H9 (cell line): Measurements from ENCODE around the gene CALN1. TPM values are rescaled to one million over a fixed set of nuclear protein-coding genes. Genes with fewer than 3 reads are reported as not detected.

ENCODE experiments used
- DNase-seq: peaks from one replicate; pipeline ENCODE4 v3.0.0-alpha.2; 2017
- H2AFZ ChIP-seq: one replicate; pipeline ENCODE4 v1.6.1; 2013; ENCODE audit warnings: mild to moderate bottlenecking, low read length, control low read depth, moderate library complexity
- H2AK5ac ChIP-seq: 2 replicates; pipeline ENCODE4 v1.6.1; 2013; ENCODE audit warnings: low read length, control low read depth, mixed read lengths; ENCODE audit not compliant: insufficient read length
- H2BK120ac ChIP-seq: one replicate; pipeline ENCODE4 v1.6.1; 2013; ENCODE audit warnings: low read depth, mild to moderate bottlenecking, low read length, control low read depth, inconsistent platforms; ENCODE audit not compliant: poor library complexity, severe bottlenecking
- H2BK12ac ChIP-seq: 2 replicates; pipeline ENCODE4 v1.6.1; 2013; ENCODE audit warnings: low read length, control low read depth, mixed read lengths, low read depth; ENCODE audit not compliant: insufficient read length
- H2BK15ac ChIP-seq: 2 replicates; pipeline ENCODE4 v1.6.1; 2013; ENCODE audit warnings: low read depth, low read length, control low read depth
- H2BK20ac ChIP-seq: one replicate; pipeline ENCODE4 v1.6.1; 2013; ENCODE audit warnings: low read depth, mild to moderate bottlenecking, low read length, control low read depth, inconsistent platforms; ENCODE audit not compliant: poor library complexity, severe bottlenecking
- H2BK5ac ChIP-seq: 2 replicates; pipeline ENCODE4 v1.6.1; 2013; ENCODE audit warnings: low read length, control low read depth, mixed read lengths; ENCODE audit not compliant: insufficient read length
- H3K14ac ChIP-seq: 2 replicates; pipeline ENCODE4 v1.6.1; 2013; ENCODE audit warnings: low read length, control low read depth; ENCODE audit not compliant: insufficient read depth
- H3K18ac ChIP-seq: 2 replicates; pipeline ENCODE4 v1.6.1; 2013; ENCODE audit warnings: low read depth, mild to moderate bottlenecking, mixed read lengths, low read length, control low read depth; ENCODE audit not compliant: insufficient read length
- H3K23ac ChIP-seq: 2 replicates; pipeline ENCODE4 v1.6.1; 2013; ENCODE audit warnings: low read length, control low read depth, mixed read lengths, low read depth; ENCODE audit not compliant: insufficient read length
- H3K23me2 ChIP-seq: 2 replicates; pipeline ENCODE4 v1.6.1; 2013; ENCODE audit warnings: low read depth, mild to moderate bottlenecking, mixed read lengths, low read length, control low read depth; ENCODE audit not compliant: insufficient read length, poor library complexity, severe bottlenecking
- H3K27ac ChIP-seq: 2 replicates; pipeline ENCODE4 v1.5.1; 2013; ENCODE audit warnings: low read length, control low read depth, mixed read lengths, low read depth; ENCODE audit not compliant: insufficient read length
- H3K27me3 ChIP-seq: 2 replicates; pipeline ENCODE4 v1.6.1; 2013; ENCODE audit warnings: low read length, control low read depth, inconsistent platforms; ENCODE audit not compliant: insufficient read depth
- H3K4ac ChIP-seq: 2 replicates; pipeline ENCODE4 v1.6.1; 2013; ENCODE audit warnings: low read depth, mild to moderate bottlenecking, control low read depth, inconsistent platforms, low read length, moderate library complexity
- H3K4me1 ChIP-seq: 2 replicates; pipeline ENCODE4 v1.6.1; 2013; ENCODE audit warnings: low read length, control low read depth, inconsistent platforms; ENCODE audit not compliant: insufficient read depth
- H3K4me2 ChIP-seq: 2 replicates; pipeline ENCODE4 v1.6.1; 2013; ENCODE audit warnings: low read length, control low read depth, mixed read lengths; ENCODE audit not compliant: insufficient read length, insufficient read depth
- H3K56ac ChIP-seq: 2 replicates; pipeline ENCODE4 v1.6.1; 2013; ENCODE audit warnings: low read depth, mild to moderate bottlenecking, mixed read lengths, low read length, control low read depth; ENCODE audit not compliant: insufficient read length
- H3K79me1 ChIP-seq: 2 replicates; pipeline ENCODE4 v1.6.1; 2013; ENCODE audit warnings: low read depth, mild to moderate bottlenecking, moderate library complexity, low read length, control low read depth, inconsistent platforms; ENCODE audit not compliant: insufficient read depth, poor library complexity, severe bottlenecking
- H3K79me2 ChIP-seq: 2 replicates; pipeline ENCODE4 v1.6.1; 2013; ENCODE audit warnings: low read length, control low read depth, inconsistent platforms; ENCODE audit not compliant: insufficient read depth
- H3K9ac ChIP-seq: 2 replicates; pipeline ENCODE4 v1.6.1; 2013; ENCODE audit warnings: low read length, control low read depth, mixed read lengths; ENCODE audit not compliant: insufficient read length; ENCODE audit errors: extremely low read depth
- H3K9me3 ChIP-seq: one replicate; pipeline ENCODE4 v1.6.1; 2013; ENCODE audit warnings: low read depth, low read length, inconsistent platforms; ENCODE audit not compliant: control insufficient read depth
- H3T11ph ChIP-seq: one replicate; pipeline ENCODE4 v1.6.1; 2013; ENCODE audit warnings: mild to moderate bottlenecking, low read length, control low read depth, inconsistent platforms
- H4K20me1 ChIP-seq: one replicate; pipeline ENCODE4 v1.6.1; 2013; ENCODE audit not compliant: control insufficient read depth, insufficient read length, insufficient read depth
- H4K5ac ChIP-seq: 2 replicates; pipeline ENCODE4 v1.6.1; 2013; ENCODE audit warnings: low read depth, mild to moderate bottlenecking, mixed read lengths, low read length, control low read depth; ENCODE audit not compliant: insufficient read length
- H4K8ac ChIP-seq: replicated peaks from 2 replicates; pipeline ENCODE4 v1.6.1; 2013; ENCODE audit warnings: low read length, control low read depth, mixed read lengths, low read depth; ENCODE audit not compliant: insufficient read length
- H4K91ac ChIP-seq: 2 replicates; pipeline ENCODE4 v1.6.1; 2013; ENCODE audit warnings: low read depth, mild to moderate bottlenecking, moderate library complexity, mixed read lengths, low read length, control low read depth; ENCODE audit not compliant: insufficient read length
- H3K27ac Mint-ChIP-seq, 3 experiments: 2 replicates in 2 of 3; 3 replicates in 1 of 3; pipeline ENCODE4 v1.8.0; 2020 to 2021; ENCODE audit warnings: mixed read lengths in 3 of 3, mild to moderate bottlenecking in 1 of 3, moderate library complexity in 1 of 3
- H3K27me3 Mint-ChIP-seq: 2 replicates; pipeline ENCODE4 v1.8.0; 2021; ENCODE audit warnings: low read depth, mild to moderate bottlenecking, moderate library complexity, mixed read lengths
- H3K36me3 Mint-ChIP-seq, 3 experiments: 2 replicates in 2 of 3; 3 replicates in 1 of 3; pipeline ENCODE4 v1.8.0; 2020 to 2021; ENCODE audit warnings: low read depth in 3 of 3, mixed read lengths in 3 of 3; ENCODE audit not compliant: insufficient read depth in 1 of 3
- H3K4me1 Mint-ChIP-seq, 2 experiments: 2 replicates each; pipeline ENCODE4 v1.8.0; 2020; ENCODE audit warnings: mixed read lengths in 2 of 2
- H3K4me3 Mint-ChIP-seq, 2 experiments: 2 replicates in 1 of 2; 3 replicates in 1 of 2; pipeline ENCODE4 v1.8.0; 2020 to 2021; ENCODE audit warnings: mild to moderate bottlenecking in 2 of 2, mixed read lengths in 2 of 2, moderate library complexity in 1 of 2
- H3K9me3 Mint-ChIP-seq, 2 experiments: 2 replicates in 1 of 2; 3 replicates in 1 of 2; pipeline ENCODE4 v1.8.0; 2020; ENCODE audit warnings: mild to moderate bottlenecking in 2 of 2, mixed read lengths in 2 of 2, moderate library complexity in 1 of 2
- CTCF ChIP-seq: fragments of 200-600 bp; sonication (generic); conservative IDR thresholded peaks from 3 replicates; pipeline ENCODE4 v1.8.0; 2021; ENCODE audit warnings: antibody characterized with exemption, mild to moderate bottlenecking
- WGBS: extraction: QIAGEN DNeasy Blood & Tissue Kit; methylation state at CpG from one replicate; pipeline ENCODE4 v1.1.7; 2013; ENCODE audit warnings: missing lambda C conversion rate, low lambda C conversion rate, mixed read lengths; ENCODE audit not compliant: insufficient read length; ENCODE audit errors: extremely low coverage; 5-methylcytosine and 5-hydroxymethylcytosine counted together
- total RNA-seq: library from RNA; stranded (reverse); gene quantifications from 2 replicates; pipeline ENCODE4 v1.2.1, GENCODE V29; 2021

Gene CALN1
- total RNA-seq, 1 experiment from 2014 or later, result 2.8 TPM

GRCh38 chr7:72445075-72445474 lies 32.9 kb upstream of the CALN1 start:
- H3K4ac ChIP-seq, result no peak overlapping the region
- no peak overlapping the region for H4K5ac ChIP-seq
- no peaks in the 10 kb centered on the region for H3K79me2 ChIP-seq
- no peaks in the 10 kb centered on the region for H3K23me2 ChIP-seq
- H3K18ac ChIP-seq, result no peak overlapping the region
- H3K27ac ChIP-seq, result no peak overlapping the region
- Mint-ChIP-seq H3K27me3 (peaks cover 7% of the 10 kb centered on the region), H3K36me3 (no peaks in the 10 kb centered on the region), H3K4me3 (no peak overlapping the region), H3K27ac (no peak overlapping the region), H3K9me3 (no peaks in the 10 kb centered on the region; a peak in 1 of 5 replicates), H3K4me1 (peaks cover 14 to 20% of the 10 kb centered on the region in 2 experiments)
- no peaks in the 10 kb centered on the region for H3K9me3 ChIP-seq
- H2BK5ac ChIP-seq, result no peak overlapping the region
- WGBS, result no CpG with 5 or more reads among the region's 6 CpGs
- no peak overlapping the region for H4K91ac ChIP-seq
- no peak overlapping the region for H2BK120ac ChIP-seq
- H3K4me2 ChIP-seq, result no peak overlapping the region
- H3K27me3 ChIP-seq, result no peaks in the 10 kb centered on the region
- no peak overlapping the region for H4K8ac ChIP-seq
- H3T11ph ChIP-seq, result no peak overlapping the region
- no peaks in the 10 kb centered on the region for H3K79me1 ChIP-seq
- H2AFZ ChIP-seq, result no peak overlapping the region
- H2AK5ac ChIP-seq, result no peak overlapping the region
- TF ChIP-seq CTCF, result no peak
- no peak overlapping the region for H2BK20ac ChIP-seq
- H3K56ac ChIP-seq, result no peak overlapping the region
- H2BK12ac ChIP-seq, result no peak overlapping the region
- H3K14ac ChIP-seq, result no peak overlapping the region
- H3K9ac ChIP-seq, result no peak overlapping the region
- peaks cover 3% of the 10 kb centered on the region for H3K4me1 ChIP-seq
- DNase-seq, result no peak
- H3K23ac ChIP-seq, result no peak overlapping the region
- no peaks in the 10 kb centered on the region for H4K20me1 ChIP-seq
- H2BK15ac ChIP-seq, result no peak overlapping the region
